B cell (primary cell): ENCODE measurements around the gene NCOA5. TPM values are rescaled to one million over a fixed set of nuclear protein-coding genes. Genes with fewer than 3 reads are reported as not detected.

Source experiments
- ATAC-seq: fragments of 200-7000 bp; cut with Tn5 transposase; one replicate; pipeline ENCODE4 v1.10.0; 2021; ENCODE audit warnings: low read depth, mild to moderate bottlenecking, moderate number of reproducible peaks, moderate library complexity
- CTCF ChIA-PET: fragments of 350-600 bp; sonication (Branson Sonifier 250); formaldehyde crosslinking; loops from one replicate; lab custom pipeline; 2021; ENCODE audit warnings: antibody characterized with exemption, inconsistent platforms; lab: Charles Lee
- POLR2A ChIA-PET: fragments of 350-600 bp; sonication (Branson Sonifier 250); formaldehyde crosslinking; loops from one replicate; lab custom pipeline; 2021; ENCODE audit warnings: antibody characterized with exemption; lab: Charles Lee
- DNase-seq: peaks from one replicate; pipeline ENCODE4 v3.0.0; 2013
- H2AFZ ChIP-seq: 2 replicates; pipeline ENCODE4 v1.6.1; 2012; ENCODE audit warnings: mild to moderate bottlenecking, low read depth, low read length; ENCODE audit not compliant: insufficient read depth, poor library complexity, severe bottlenecking
- H3K27ac ChIP-seq, 2 donors: 1 replicate in 1 of 2; 2 replicates in 1 of 2; pipeline ENCODE4 v1.5.1; 2012 to 2013; ENCODE audit warnings: low read length in 2 of 2, mild to moderate bottlenecking in 2 of 2, moderate library complexity in 1 of 2
- H3K27me3 ChIP-seq, 4 experiments: fragments of 200-600 bp in 1 of 4; sonication (generic) in 1 of 4; replicated peaks in 1 of 4; 1 replicate in 2 of 4; 2 replicates in 2 of 4; pipeline versions ENCODE4 v1.6.1 to v1.7.0; 2013 to 2016; ENCODE audit warnings: low read length in 3 of 4, mild to moderate bottlenecking in 2 of 4, mixed read lengths in 1 of 4, moderate library complexity in 1 of 4; ENCODE audit not compliant: insufficient read depth in 4 of 4, control insufficient read depth in 3 of 4; ENCODE audit errors: control extremely low read depth in 1 of 4
- H3K36me3 ChIP-seq, 2 experiments: replicated peaks in 1 of 2; 1 replicate in 1 of 2; 2 replicates in 1 of 2; pipeline versions ENCODE4 v1.6.1 to v1.7.1; 2013; ENCODE audit warnings: low read length in 1 of 2; ENCODE audit not compliant: insufficient read depth in 2 of 2, control insufficient read depth in 1 of 2; ENCODE audit errors: control extremely low read depth in 1 of 2, extremely low read depth in 1 of 2
- H3K4me1 ChIP-seq, 2 donors: fragments of 200-600 bp in 1 of 2; sonication (generic) in 1 of 2; 1 replicate in 1 of 2; 2 replicates in 1 of 2; pipeline versions ENCODE4 v1.5.1 to v1.6.1; 2013 to 2017; ENCODE audit warnings: low read length in 2 of 2; ENCODE audit not compliant: control insufficient read depth in 2 of 2, insufficient read depth in 2 of 2
- H3K4me2 ChIP-seq: replicated peaks from 2 replicates; pipeline ENCODE3; 2012; ENCODE audit warnings: mild to moderate bottlenecking, low read depth, low read length; ENCODE audit not compliant: poor library complexity, severe bottlenecking
- H3K4me3 ChIP-seq, 5 experiments: fragments of 200-600 bp in 1 of 5; sonication (generic) in 1 of 5; 1 replicate in 3 of 5; 2 replicates in 2 of 5; pipeline versions ENCODE4 v1.5.1 to v1.7.0; 2011 to 2016; ENCODE audit warnings: low read length in 4 of 5, mild to moderate bottlenecking in 4 of 5, low read depth in 2 of 5, control low read depth in 1 of 5, moderate library complexity in 1 of 5; ENCODE audit not compliant: insufficient read depth in 1 of 5; ENCODE audit errors: control extremely low read depth in 1 of 5, extremely low read depth in 1 of 5
- H3K79me2 ChIP-seq: fragments of 200-600 bp; sonication (generic); one replicate; pipeline ENCODE4 v1.6.0; 2016; ENCODE audit warnings: low read length; ENCODE audit not compliant: control insufficient read depth, insufficient read depth
- H3K9ac ChIP-seq: fragments of 200-600 bp; sonication (generic); 2 replicates; pipeline ENCODE4 v1.6.1; 2017; ENCODE audit warnings: mild to moderate bottlenecking, low read length, moderate library complexity
- H3K9me3 ChIP-seq, 3 donors: one replicate each; pipeline versions ENCODE4 v1.6.1 to v1.7.1; 2013; ENCODE audit warnings: low read length in 2 of 3; ENCODE audit not compliant: control insufficient read depth in 2 of 3, insufficient read depth in 1 of 3; ENCODE audit errors: control extremely low read depth in 1 of 3
- H4K20me1 ChIP-seq: 2 replicates; pipeline ENCODE4 v1.6.0; 2012; ENCODE audit warnings: mild to moderate bottlenecking, low read length; ENCODE audit not compliant: insufficient read depth, control insufficient read depth, poor library complexity, severe bottlenecking
- H3K27ac Mint-ChIP-seq: one replicate; pipeline ENCODE4 v1.8.0; 2021; ENCODE audit warnings: mixed read lengths
- H3K27me3 Mint-ChIP-seq: one replicate; pipeline ENCODE4 v1.8.0; 2021; ENCODE audit warnings: mixed read lengths
- H3K4me1 Mint-ChIP-seq: one replicate; pipeline ENCODE4 v1.8.0; 2021; ENCODE audit warnings: mixed read lengths
- H3K4me3 Mint-ChIP-seq: one replicate; pipeline ENCODE4 v1.8.0; 2021; ENCODE audit warnings: mixed read lengths
- H3K9me3 Mint-ChIP-seq: one replicate; pipeline ENCODE4 v1.8.0; 2022; ENCODE audit warnings: mixed read lengths; ENCODE audit not compliant: insufficient read depth
- EZH2 ChIP-seq: IDR thresholded peaks from 2 replicates; pipeline ENCODE4 v1.6.1; 2012; ENCODE audit warnings: borderline replicate concordance, low read depth, mild to moderate bottlenecking, moderate library complexity, low read length; ENCODE audit not compliant: insufficient read depth, poor library complexity, severe bottlenecking
- WGBS: methylation state at CpG from one replicate; pipeline ENCODE4 v1.1.5; 2013; ENCODE audit warnings: missing lambda C conversion rate; ENCODE audit not compliant: insufficient coverage; 5-methylcytosine and 5-hydroxymethylcytosine counted together
- intact Hi-C: fragments of 100-400 bp; cut with micrococcal nuclease; formaldehyde crosslinking; loops from one replicate; pipeline ENCODE4 v1.10.0; 2022
- polyA plus RNA-seq: library from polyadenylated mRNA; depleted of rRNA; stranded (reverse); fragments of >200 nt; gene quantifications from 2 replicates; pipeline ENCODE4 v1.2.3, GENCODE V29; 2012
- total RNA-seq, 2 donors: library from RNA; stranded (reverse); fragments of 120-200 nt in 1 of 2; gene quantifications; 1 replicate in 1 of 2; 2 replicates in 1 of 2; pipeline versions ENCODE4 v1.2.3 to v1.2.4, GENCODE V29; 2013 to 2022
- TF ChIP-seq, protein P1 (sequence below): fragments of 200-600 bp; IDR thresholded peaks from one replicate; pipeline ENCODE4 v1.8.0; 2022; ENCODE audit warnings: antibody characterized with exemption, mild to moderate bottlenecking

The NCOA5 gene
- total and polyA plus RNA-seq, 2 donors (not counting 1 experiment from before 2014, with no cell fraction given): 26.0 to 41.6 TPM

DNA sequence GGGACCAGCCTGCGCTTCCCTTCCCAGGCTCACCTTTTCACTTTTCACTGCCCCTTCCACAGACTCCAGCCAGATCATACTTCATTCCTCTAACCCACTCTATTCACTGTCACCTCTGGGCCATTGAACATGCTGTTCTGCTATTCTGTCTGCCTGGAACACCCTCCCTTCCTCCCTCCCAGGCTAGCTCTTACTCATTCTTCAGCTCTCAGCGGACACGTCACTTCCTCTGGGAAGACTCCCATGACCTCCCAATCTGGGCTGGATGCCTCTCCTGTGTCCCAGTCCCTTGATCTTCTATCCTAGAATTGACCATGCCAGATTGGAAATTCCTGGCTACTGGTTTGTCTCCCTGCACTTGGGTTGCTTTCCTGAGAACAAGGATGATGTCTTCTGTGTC lies 55.7 kb downstream of the NCOA5 start:
- H3K9me3 ChIP-seq: peaks cover 0 to 8% (median 0%) of the 10 kb centered on the region in 3 donors
- ChIA-PET CTCF (no interaction called here), POLR2A (no interaction called here)
- H3K9ac ChIP-seq: no peak overlapping the region
- H4K20me1 ChIP-seq: no peaks in the 10 kb centered on the region
- H3K27ac ChIP-seq: no peak overlapping the region
- no peaks in the 10 kb centered on the region for H3K36me3 ChIP-seq
- H3K4me1 ChIP-seq: peaks cover 0 to 8% of the 10 kb centered on the region in 2 donors
- TF ChIP-seq, protein P1, sequence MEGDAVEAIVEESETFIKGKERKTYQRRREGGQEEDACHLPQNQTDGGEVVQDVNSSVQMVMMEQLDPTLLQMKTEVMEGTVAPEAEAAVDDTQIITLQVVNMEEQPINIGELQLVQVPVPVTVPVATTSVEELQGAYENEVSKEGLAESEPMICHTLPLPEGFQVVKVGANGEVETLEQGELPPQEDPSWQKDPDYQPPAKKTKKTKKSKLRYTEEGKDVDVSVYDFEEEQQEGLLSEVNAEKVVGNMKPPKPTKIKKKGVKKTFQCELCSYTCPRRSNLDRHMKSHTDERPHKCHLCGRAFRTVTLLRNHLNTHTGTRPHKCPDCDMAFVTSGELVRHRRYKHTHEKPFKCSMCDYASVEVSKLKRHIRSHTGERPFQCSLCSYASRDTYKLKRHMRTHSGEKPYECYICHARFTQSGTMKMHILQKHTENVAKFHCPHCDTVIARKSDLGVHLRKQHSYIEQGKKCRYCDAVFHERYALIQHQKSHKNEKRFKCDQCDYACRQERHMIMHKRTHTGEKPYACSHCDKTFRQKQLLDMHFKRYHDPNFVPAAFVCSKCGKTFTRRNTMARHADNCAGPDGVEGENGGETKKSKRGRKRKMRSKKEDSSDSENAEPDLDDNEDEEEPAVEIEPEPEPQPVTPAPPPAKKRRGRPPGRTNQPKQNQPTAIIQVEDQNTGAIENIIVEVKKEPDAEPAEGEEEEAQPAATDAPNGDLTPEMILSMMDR: no peak
- TF ChIP-seq EZH2: no peak
- peaks cover 54% of the 10 kb centered on the region for H3K27me3 Mint-ChIP-seq
- ATAC-seq (no peak), DNase-seq (no peak)
- H3K4me1 Mint-ChIP-seq: no peaks in the 10 kb centered on the region
- peaks cover 0 to 73% (median 29%) of the 10 kb centered on the region in 4 experiments for H3K27me3 ChIP-seq
- H2AFZ ChIP-seq: no peak overlapping the region
- no peaks in the 10 kb centered on the region for H3K79me2 ChIP-seq
- no peak overlapping the region for H3K27ac Mint-ChIP-seq
- intact Hi-C loops: no loop called here
- 46% methylated on average over 3 of the region's 3 CpGs for WGBS
- no peak overlapping the region for H3K4me3 ChIP-seq
- H3K4me2 ChIP-seq: no peak overlapping the region
- H3K9me3 Mint-ChIP-seq: no peaks in the 10 kb centered on the region
- no peak overlapping the region for H3K4me3 Mint-ChIP-seq

DNA sequence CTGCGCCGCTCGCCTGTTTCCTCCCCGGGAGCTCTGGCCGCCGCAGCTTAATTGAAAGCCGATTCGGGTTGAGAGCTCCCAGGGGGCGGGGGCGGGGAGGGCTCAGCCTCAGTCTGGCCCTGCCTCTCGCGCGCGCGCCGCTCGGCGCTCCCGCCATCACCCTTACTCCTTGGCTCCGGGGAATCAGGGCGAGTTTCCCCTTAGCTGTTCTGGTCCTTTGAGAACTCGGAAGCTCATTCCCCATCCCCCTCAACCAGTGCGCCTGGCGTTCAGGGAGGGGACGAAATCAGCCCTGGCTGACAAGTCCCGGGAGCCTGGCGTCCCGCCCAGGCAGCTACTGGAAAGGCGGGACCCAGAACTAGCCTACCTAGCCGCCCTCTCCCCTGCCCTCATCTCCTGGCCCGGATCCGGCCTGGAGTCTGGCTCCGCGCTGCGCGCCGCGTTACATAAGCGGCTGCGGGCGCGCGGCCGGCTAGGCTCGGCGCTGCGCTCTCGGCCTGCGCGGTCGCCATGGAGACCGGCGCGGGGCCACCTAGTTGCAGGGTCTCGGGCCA lies 58.0 kb downstream of the NCOA5 start:
- Histone ChIP-seq H3K36me3 (no peaks in the 10 kb centered on the region), H2AFZ (no peak overlapping the region), H3K4me1 (peaks cover 0 to 8% of the 10 kb centered on the region in 2 donors), H4K20me1 (no peaks in the 10 kb centered on the region), H3K9me3 (peaks cover 0 to 14% (median 0%) of the 10 kb centered on the region in 3 donors), H3K27ac (no peak overlapping the region), H3K4me3 (no peak overlapping the region), H3K27me3 (peaks cover 0 to 88% (median 40%) of the 10 kb centered on the region in 4 experiments), H3K79me2 (no peaks in the 10 kb centered on the region), H3K4me2 (no peak overlapping the region), H3K9ac (no peak overlapping the region)
- intact Hi-C loops: no loop called here
- H3K9me3 Mint-ChIP-seq: no peaks in the 10 kb centered on the region
- WGBS: 7% methylated on average over 54 of the region's 55 CpGs
- H3K27ac Mint-ChIP-seq: no peak overlapping the region
- no peak for DNase-seq
- no peak for ATAC-seq
- H3K27me3 Mint-ChIP-seq: peaks cover 51% of the 10 kb centered on the region
- POLR2A ChIA-PET: no interaction called here
- CTCF ChIA-PET: interaction anchor here (2.3 kb wide), 1 partner anchor 9 kb away, joined by 10 read pairs; no protein-coding TSS in a partner anchor
- H3K4me1 Mint-ChIP-seq: no peaks in the 10 kb centered on the region
- H3K4me3 Mint-ChIP-seq: no peak overlapping the region
- TF ChIP-seq EZH2: no peak
- TF ChIP-seq, protein P1: no peak
